HG03039 (cell line): Measurements from ENCODE around the gene MT3.
A peak's percentile ranks its signal among the peaks of the same experiment; 100 is the strongest.

Experiments used
- ATAC-seq: cut with Tn5 transposase; IDR thresholded peaks from one replicate; pipeline ENCODE4 v1.9.1; 2021; ENCODE audit warnings: mild to moderate bottlenecking, moderate library complexity; ENCODE audit not compliant: unreplicated experiment

MT3 gene

GRCh38 chr16:56628486-56629350, 39.4 kb downstream of the MT3 start:
- ATAC-seq: no peak

- no peak for ATAC-seq
These were observed 40.2 kb downstream of the MT3 start for GRCh38 chr16:56629531-56629930.

GRCh38 chr16:56630134-56630533, 40.8 kb downstream of the MT3 start:
- ATAC-seq: peak; percentile 68

GRCh38 chr16:56631197-56631596, 41.9 kb downstream of the MT3 start:
- no peak for ATAC-seq

- no peak for ATAC-seq
These were observed 42.5 kb downstream of the MT3 start for GRCh38 chr16:56631832-56632155.

- ATAC-seq: no peak
These were observed 43.0 kb downstream of the MT3 start, which contains the start of gene MT1M for GRCh38 chr16:56632156-56632847. Gene MT1M (plus strand): TSS chr16:56632659. CDS start chr16:56632732, 73 bp downstream.

- ATAC-seq: no peak
These were observed 43.6 kb downstream of the MT3 start for GRCh38 chr16:56632848-56633365.

GRCh38 chr16:56633535-56633934, 44.2 kb downstream of the MT3 start:
- ATAC-seq: no peak

GRCh38 chr16:56634715-56635440, 45.5 kb downstream of the MT3 start:
- no peak for ATAC-seq

- ATAC-seq: no peak
These were observed 46.2 kb downstream of the MT3 start for GRCh38 chr16:56635441-56635967.

GRCh38 chr16:56636616-56637413, 47.5 kb downstream of the MT3 start:
- ATAC-seq: no peak

- ATAC-seq: no peak
These were observed 48.8 kb downstream of the MT3 start, which contains the start of gene MT1A for GRCh38 chr16:56637814-56638750. Gene MT1A (plus strand): TSS chr16:56638666. CDS start chr16:56638739, 73 bp downstream.

- no peak for ATAC-seq
These were observed 49.7 kb downstream of the MT3 start for GRCh38 chr16:56639045-56639444.

GRCh38 chr16:56640076-56640475, 50.7 kb downstream of the MT3 start:
- ATAC-seq: no peak
